GM12878 (cell line): ENCODE results near the gene EML1. TPM values are rescaled to one million over a fixed set of nuclear protein-coding genes. Genes with fewer than 3 reads are reported as not detected.

ENCODE experiments used
- ATAC-seq: fragments of 200-7000 bp; cut with Tn5 transposase; 3 replicates; pipeline ENCODE4 v1.9.1; 2020; ENCODE audit warnings: mild to moderate bottlenecking, moderate library complexity
- BruUV-seq: library from RNA; stranded (reverse); fragments of 400-500 nt; replicated peaks from 2 replicates; lab custom pipeline; 2021; lab: Mats Ljungman, UMichigan
- CTCF ChIA-PET: fragments of 300-600 bp; sonication (Branson Sonifier 250); formaldehyde crosslinking; extraction: SDS; loops from one replicate; lab custom pipeline; 2021; ENCODE audit warnings: inconsistent platforms; lab: Yijun Ruan, JAX
- POLR2A ChIA-PET: fragments of 350-600 bp; formaldehyde crosslinking; extraction: SDS; loops from one replicate; lab custom pipeline; 2021; ENCODE audit warnings: inconsistent platforms; lab: Charles Lee
- RAD21 ChIA-PET: fragments of 300-600 bp; sonication (Branson Sonifier 250); formaldehyde crosslinking; loops from one replicate; lab custom pipeline; 2023; ENCODE audit warnings: antibody characterized with exemption; ENCODE audit not compliant: unreplicated experiment; lab: Charles Lee
- SMC1A ChIA-PET: fragments of 300-600 bp; sonication (Branson Sonifier 250); formaldehyde crosslinking; loops from one replicate; lab custom pipeline; 2023; ENCODE audit not compliant: unreplicated experiment, uncharacterized antibody; lab: Charles Lee
- DNase-seq: peaks from one replicate; pipeline ENCODE4 v3.0.0-alpha.2; 2011; ENCODE audit warnings: low read depth, low spot score
- FAIRE-seq: peaks from 3 replicates; lab custom pipeline; 2011; peaks lifted over from hg19 to GRCh38; lab: Jason Lieb, UNC
- H2AFZ ChIP-seq: 2 replicates; pipeline ENCODE4 v1.6.0; 2011; ENCODE audit warnings: low read depth, low read length, control low read depth; ENCODE audit not compliant: control insufficient read depth
- H3K27ac ChIP-seq: 2 replicates; pipeline ENCODE4 v1.5.1; 2011; ENCODE audit warnings: control low read depth; ENCODE audit not compliant: control insufficient read depth, insufficient read depth
- H3K27me3 ChIP-seq, 2 experiments: replicated peaks in 1 of 2; 2 replicates each; pipeline versions ENCODE4 v1.6.0 to v1.6.1; 2011; ENCODE audit warnings: low read length in 1 of 2; ENCODE audit not compliant: control insufficient read depth in 2 of 2, insufficient read depth in 2 of 2
- H3K36me3 ChIP-seq, 2 experiments: 2 replicates each; pipeline ENCODE4 v1.5.1; 2011; ENCODE audit warnings: low read length in 1 of 2; ENCODE audit not compliant: control insufficient read depth in 2 of 2, insufficient read depth in 2 of 2
- H3K4me1 ChIP-seq: 2 replicates; pipeline ENCODE4 v1.6.1; 2011; ENCODE audit warnings: mild to moderate bottlenecking, low read length, moderate library complexity, mixed read lengths; ENCODE audit not compliant: control insufficient read depth, insufficient read depth
- H3K4me2 ChIP-seq: 2 replicates; pipeline ENCODE4 v1.6.0; 2011; ENCODE audit warnings: control low read depth; ENCODE audit not compliant: control insufficient read depth, insufficient read depth
- H3K4me3 ChIP-seq: fragments of 200-600 bp; sonication (generic); 2 replicates; pipeline ENCODE4 v1.5.1; 2016
- H3K79me2 ChIP-seq: 2 replicates; pipeline ENCODE4 v1.6.0; 2011; ENCODE audit warnings: low read length; ENCODE audit not compliant: control insufficient read depth, insufficient read depth
- H3K9ac ChIP-seq: 2 replicates; pipeline ENCODE4 v1.8.0; 2011; ENCODE audit warnings: low read length, control low read depth, mixed read lengths; ENCODE audit not compliant: control insufficient read depth, insufficient read depth
- H3K9me3 ChIP-seq: replicated peaks from 3 replicates; pipeline ENCODE4 v1.5.1; 2011; ENCODE audit warnings: mild to moderate bottlenecking, low read length; ENCODE audit not compliant: control insufficient read depth, insufficient read depth
- H4K20me1 ChIP-seq: 2 replicates; pipeline ENCODE4 v1.6.0; 2011; ENCODE audit not compliant: control insufficient read depth, insufficient read depth
- ASH2L ChIP-seq: fragments of 300-600, 200-600 bp; sonication (generic); IDR thresholded peaks from 2 replicates; pipeline ENCODE4 v1.6.1; 2017; ENCODE audit warnings: low read depth, mild to moderate bottlenecking, borderline replicate concordance
- BMI1 ChIP-seq: fragments of 450-650 bp; IDR thresholded peaks from 2 replicates; pipeline ENCODE4 v1.6.1; 2016; ENCODE audit warnings: mild to moderate bottlenecking, moderate library complexity, borderline replicate concordance
- FOS ChIP-seq: IDR thresholded peaks from 3 replicates; pipeline ENCODE4 v1.6.1; 2011; ENCODE audit warnings: borderline replicate concordance; ENCODE audit not compliant: insufficient read length; ENCODE audit errors: extremely low read depth
- FOXM1 ChIP-seq: IDR thresholded peaks from 2 replicates; pipeline ENCODE4 v1.6.1; 2012; ENCODE audit warnings: low read depth, mild to moderate bottlenecking, inconsistent platforms, low read length, moderate library complexity
- GABPA ChIP-seq: IDR thresholded peaks from 2 replicates; pipeline ENCODE4 v1.6.1; 2014; ENCODE audit warnings: antibody characterized with exemption, low read depth, mild to moderate bottlenecking, inconsistent platforms
- KAT2A ChIP-seq: conservative IDR thresholded peaks from 2 replicates; pipeline ENCODE4 v1.6.1; 2011; ENCODE audit warnings: low read depth, low read length; ENCODE audit not compliant: control insufficient read depth
- NBN ChIP-seq: fragments of 450-650 bp; IDR thresholded peaks from 2 replicates; pipeline ENCODE4 v1.6.1; 2016
- NFYA ChIP-seq: IDR thresholded peaks from 2 replicates; pipeline ENCODE4 v1.6.1; 2011; ENCODE audit warnings: low read depth, mild to moderate bottlenecking, low read length, improper control_type of control experiment, borderline replicate concordance
- POLR2AphosphoS2 ChIP-seq: IDR thresholded peaks from 2 replicates; pipeline ENCODE4 v1.6.1; 2011; ENCODE audit warnings: low read depth, mild to moderate bottlenecking, low read length, improper control_type of control experiment, moderate library complexity
- RFX5 ChIP-seq: IDR thresholded peaks from 2 replicates; pipeline ENCODE4 v1.6.1; 2011; ENCODE audit warnings: low read depth, low read length, improper control_type of control experiment
- SUZ12 ChIP-seq: fragments of 200-600 bp; sonication (generic); IDR thresholded peaks from one replicate; pipeline ENCODE4 v1.6.1; 2018; ENCODE audit warnings: antibody characterized with exemption, mild to moderate bottlenecking; ENCODE audit not compliant: unreplicated experiment
- ZSCAN29 ChIP-seq: fragments of 450-650 bp; IDR thresholded peaks from 2 replicates; pipeline ENCODE4 v1.6.1; 2017; ENCODE audit warnings: mild to moderate bottlenecking, moderate library complexity
- WGBS: methylation state at CpG from one replicate; pipeline ENCODE4 v1.1.6; 2016; ENCODE audit warnings: low lambda C conversion rate; ENCODE audit not compliant: insufficient replicate concordance, insufficient coverage; ENCODE audit errors: missing lambda C conversion rate; 5-methylcytosine and 5-hydroxymethylcytosine counted together
- in situ Hi-C: fragments of 300-500 bp; cut with MboI; formaldehyde crosslinking; loops from 9 replicates; pipeline ENCODE4 v1.14.3; 2018; ENCODE audit warnings: mixed read lengths
- intact Hi-C: fragments of 100-400 bp; cut with micrococcal nuclease; formaldehyde crosslinking; loops from one replicate; pipeline ENCODE4 v1.14.2; 2022; ENCODE audit not compliant: unreplicated experiment
- polyA plus RNA-seq, 11 experiments: library from polyadenylated mRNA; depleted of rRNA in 4 of 11; unstranded in 6 of 11; stranded (reverse) in 5 of 11; fragments of >200 nt; fragmentation: Nextera tagmentation in 4 of 11; fragmentation: Illumina TruSeq in 1 of 11; extraction: Ambion mirVana in 4 of 11; extraction: Trizol in 1 of 11; gene quantifications; 1 replicate in 1 of 11; 2 replicates in 10 of 11; pipeline versions ENCODE4 v1.2.1 to v1.2.3, GENCODE V29; 2011 to 2016; ENCODE audit warnings: inconsistent platforms in 2 of 11, missing spikeins in 2 of 11, low read depth in 1 of 11
- total RNA-seq, 4 experiments: library from RNA; depleted of rRNA in 3 of 4; stranded (reverse); fragments of >200 nt in 3 of 4; fragmentation: Illumina TruSeq in 1 of 4; extraction: Trizol in 1 of 4; gene quantifications; 2 replicates each; pipeline versions ENCODE4 v1.2.1 to v1.2.3, GENCODE V29; 2013 to 2021
- TF ChIP-seq, protein P1 (sequence below): IDR thresholded peaks from 2 replicates; pipeline ENCODE4 v1.6.1; 2011; ENCODE audit warnings: mild to moderate bottlenecking, low read depth, low read length, moderate library complexity; ENCODE audit not compliant: insufficient replicate concordance
- TF ChIP-seq, protein P2 (sequence below): fragments of 450-650 bp; IDR thresholded peaks from 2 replicates; pipeline ENCODE4 v1.6.1; 2016; ENCODE audit warnings: mild to moderate bottlenecking

Gene EML1
- total and polyA plus RNA-seq, 10 of the 15 experiments (the other 5 are each of a cell fraction or from before 2014, with no cell fraction given) = 0.05 to 3.4 (median 0.11) TPM; not detected in 3

DNA sequence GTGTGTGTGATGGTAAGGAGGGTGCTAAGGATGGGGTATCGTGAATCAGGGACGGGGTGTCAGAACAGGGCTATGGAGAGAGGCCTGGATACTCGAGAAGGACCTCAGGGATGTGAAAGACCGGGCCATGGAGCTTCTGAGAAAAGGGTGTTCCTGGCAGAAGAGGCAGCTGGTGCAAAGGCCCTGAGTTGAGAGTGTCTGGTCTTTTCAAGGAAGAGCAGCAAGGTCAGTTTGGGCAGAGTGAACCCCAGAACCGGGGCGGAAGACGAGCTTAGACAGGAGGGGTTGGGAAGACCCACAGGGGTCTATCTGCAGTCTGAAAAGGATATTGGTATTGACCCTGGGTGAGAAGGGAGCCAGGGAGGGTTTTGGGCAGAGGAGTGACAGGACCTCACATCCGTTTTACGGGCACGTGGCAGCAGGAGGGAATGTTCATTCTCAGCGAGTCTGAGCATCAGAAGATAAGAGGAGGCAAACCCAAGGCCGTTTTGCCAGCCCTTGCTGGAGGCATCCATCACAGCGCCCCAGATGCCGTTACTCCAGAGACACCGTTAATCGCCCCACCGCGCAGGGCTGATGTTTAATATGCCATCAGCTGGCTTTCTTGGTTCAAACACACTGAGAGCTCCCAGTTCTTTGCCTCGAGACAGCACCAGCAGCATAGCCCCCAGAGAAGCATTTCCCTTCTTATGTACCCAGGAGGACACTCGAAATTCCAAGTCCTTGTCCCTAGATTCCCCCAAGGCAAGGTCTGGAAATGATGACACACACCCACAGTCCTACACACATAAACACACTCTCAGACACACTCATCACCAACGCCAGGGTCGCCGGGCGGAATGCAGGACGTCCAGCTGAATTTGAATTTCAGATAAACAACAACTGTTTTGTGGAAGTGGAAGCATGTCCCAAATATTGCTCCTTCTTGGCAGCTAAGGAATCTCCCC lies 41.4 kb upstream of the EML1 start:
- ATAC-seq = no peak
- in situ Hi-C loops = no loop called here
- CTCF ChIA-PET = no interaction called here
- no peak for DNase-seq
- BruUV-seq = no TSS peak
- no peak overlapping the region for H3K4me3 ChIP-seq
- FAIRE-seq = no peak
- intact Hi-C loops = no loop called here
- H3K27ac ChIP-seq = no peak overlapping the region
- H3K79me2 ChIP-seq = no peaks in the 10 kb centered on the region
- H3K4me2 ChIP-seq = no peak overlapping the region
- H3K9ac ChIP-seq = no peak overlapping the region
- no peaks in the 10 kb centered on the region for H3K36me3 ChIP-seq
- H3K9me3 ChIP-seq = no peaks in the 10 kb centered on the region
- WGBS = 21% methylated on average over 25 of the region's 25 CpGs
- H3K4me1 ChIP-seq = no peaks in the 10 kb centered on the region
- RAD21 ChIA-PET = no interaction called here
- SMC1A ChIA-PET = no interaction called here
- POLR2A ChIA-PET = no interaction called here
- peaks cover 2 to 4% of the 10 kb centered on the region in 2 experiments; a peak in 2 of 4 replicates for H3K27me3 ChIP-seq
- no peak overlapping the region for H2AFZ ChIP-seq
- TF ChIP-seq, protein P1, sequence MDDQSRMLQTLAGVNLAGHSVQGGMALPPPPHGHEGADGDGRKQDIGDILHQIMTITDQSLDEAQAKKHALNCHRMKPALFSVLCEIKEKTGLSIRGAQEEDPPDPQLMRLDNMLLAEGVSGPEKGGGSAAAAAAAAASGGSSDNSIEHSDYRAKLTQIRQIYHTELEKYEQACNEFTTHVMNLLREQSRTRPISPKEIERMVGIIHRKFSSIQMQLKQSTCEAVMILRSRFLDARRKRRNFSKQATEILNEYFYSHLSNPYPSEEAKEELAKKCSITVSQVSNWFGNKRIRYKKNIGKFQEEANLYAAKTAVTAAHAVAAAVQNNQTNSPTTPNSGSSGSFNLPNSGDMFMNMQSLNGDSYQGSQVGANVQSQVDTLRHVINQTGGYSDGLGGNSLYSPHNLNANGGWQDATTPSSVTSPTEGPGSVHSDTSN = no peak
- TF ChIP-seq ZSCAN29 (no peak), FOXM1 (no peak)
- TF ChIP-seq, all 136 proteins: peak for 0
- H4K20me1 ChIP-seq = no peaks in the 10 kb centered on the region

DNA sequence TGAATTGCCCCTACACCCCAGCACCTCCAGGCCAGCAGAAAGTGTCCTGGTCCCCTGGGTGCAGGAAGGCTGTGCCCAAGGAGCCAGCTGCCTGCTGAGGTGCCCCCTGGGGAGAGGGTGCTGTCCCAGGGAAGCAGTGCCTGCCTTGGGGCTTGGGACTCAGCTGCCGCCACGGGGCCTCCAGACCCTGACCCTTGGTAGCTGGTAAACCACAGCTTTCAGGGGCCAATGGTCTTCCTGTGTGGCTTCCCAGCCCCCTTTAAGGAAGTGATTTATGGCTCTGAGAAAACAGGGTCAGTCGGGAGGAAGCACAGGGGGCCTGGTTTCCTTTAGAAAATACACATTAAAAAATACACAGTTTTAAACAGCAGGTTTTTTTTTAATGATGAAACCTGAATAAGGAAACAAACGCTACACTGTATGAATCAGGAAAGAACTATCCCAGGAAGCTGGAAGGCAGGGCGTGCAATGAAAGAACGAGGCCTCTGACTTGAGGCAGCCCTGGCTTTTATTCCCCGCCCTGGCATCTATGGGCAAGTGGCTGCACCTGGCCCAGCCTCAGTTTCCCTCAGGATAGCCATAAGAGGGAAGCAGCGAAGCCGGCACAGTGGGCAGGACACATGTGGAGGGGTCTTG lies 40.6 kb upstream of the EML1 start:
- RAD21 ChIA-PET = no interaction called here
- CTCF ChIA-PET = no interaction called here
- POLR2A ChIA-PET = no interaction called here
- BruUV-seq = no TSS peak
- intact Hi-C loops (no loop called here), in situ Hi-C loops (no loop called here)
- H3K36me3 ChIP-seq = no peaks in the 10 kb centered on the region
- H3K9me3 ChIP-seq = no peaks in the 10 kb centered on the region
- no peaks in the 10 kb centered on the region for H3K79me2 ChIP-seq
- 22% methylated on average over 9 of the region's 9 CpGs for WGBS
- no peak for ATAC-seq
- H3K4me1 ChIP-seq = no peaks in the 10 kb centered on the region
- H3K27me3 ChIP-seq = peaks cover 2 to 4% of the 10 kb centered on the region in 2 experiments; a peak in 2 of 4 replicates
- no peak overlapping the region for H3K9ac ChIP-seq
- FAIRE-seq = no peak
- no peak overlapping the region for H3K27ac ChIP-seq
- H3K4me3 ChIP-seq = no peak overlapping the region
- no peak overlapping the region for H3K4me2 ChIP-seq
- H2AFZ ChIP-seq = no peak overlapping the region
- SMC1A ChIA-PET = no interaction called here
- no peak for DNase-seq
- no peaks in the 10 kb centered on the region for H4K20me1 ChIP-seq
- TF ChIP-seq KAT2A (no peak), ASH2L (no peak), POLR2AphosphoS2 (no peak), NFYA (no peak), GABPA (no peak), NBN (no peak), BMI1 (no peak), RFX5 (no peak), SUZ12 (no peak), FOS (no peak)
- TF ChIP-seq, protein P2, sequence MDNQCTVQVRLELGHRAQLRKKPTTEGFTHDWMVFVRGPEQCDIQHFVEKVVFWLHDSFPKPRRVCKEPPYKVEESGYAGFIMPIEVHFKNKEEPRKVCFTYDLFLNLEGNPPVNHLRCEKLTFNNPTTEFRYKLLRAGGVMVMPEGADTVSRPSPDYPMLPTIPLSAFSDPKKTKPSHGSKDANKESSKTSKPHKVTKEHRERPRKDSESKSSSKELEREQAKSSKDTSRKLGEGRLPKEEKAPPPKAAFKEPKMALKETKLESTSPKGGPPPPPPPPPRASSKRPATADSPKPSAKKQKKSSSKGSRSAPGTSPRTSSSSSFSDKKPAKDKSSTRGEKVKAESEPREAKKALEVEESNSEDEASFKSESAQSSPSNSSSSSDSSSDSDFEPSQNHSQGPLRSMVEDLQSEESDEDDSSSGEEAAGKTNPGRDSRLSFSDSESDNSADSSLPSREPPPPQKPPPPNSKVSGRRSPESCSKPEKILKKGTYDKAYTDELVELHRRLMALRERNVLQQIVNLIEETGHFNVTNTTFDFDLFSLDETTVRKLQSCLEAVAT = no peak
